DMS79 (cell line): ENCODE data around the gene RBM28.
"Not testable (repeated sequence)": the region's sequence is repeated elsewhere in the genome, so short reads cannot be mapped to it uniquely, and the experiment has no call there.

Source experiments
- DNase-seq: peaks from one replicate; lab custom pipeline; 2025; lab: John Stamatoyannopoulos, UW

The RBM28 gene

GRCh38 chr7:128350708-128351295 is 7.1 kb upstream of the RBM28 start:
- no peak for DNase-seq

GRCh38 chr7:128349466-128349825 is 5.7 kb upstream of the RBM28 start:
- DNase-seq, result no peak

GRCh38 chr7:128347647-128348097 is 4.0 kb upstream of the RBM28 start:
- DNase-seq, result peak; percentile 20

- DNase-seq, result no peak
Observed at GRCh38 chr7:128344431-128344774, 695 bp upstream of the RBM28 start.

GRCh38 chr7:128341733-128342132 is 2.0 kb downstream of the RBM28 start:
- DNase-seq, result no peak

GRCh38 chr7:128335730-128336129 is 8.0 kb downstream of the RBM28 start:
- DNase-seq, result no peak

GRCh38 chr7:128324368-128324680 is 19.4 kb downstream of the RBM28 start:
- no peak for DNase-seq

GRCh38 chr7:128323459-128324367 is 20.0 kb downstream of the RBM28 start:
- DNase-seq, result no peak

GRCh38 chr7:128323040-128323439 is 20.7 kb downstream of the RBM28 start:
- no peak for DNase-seq

- DNase-seq, result peak; percentile 44
Observed at GRCh38 chr7:128322040-128322643, 21.6 kb downstream of the RBM28 start.

- DNase-seq, result no peak
Observed at GRCh38 chr7:128321044-128321422, 22.7 kb downstream of the RBM28 start.

GRCh38 chr7:128318691-128319090 is 25.0 kb downstream of the RBM28 start:
- DNase-seq, result no peak

- no peak for DNase-seq
Observed at GRCh38 chr7:128311013-128311412, 32.7 kb downstream of the RBM28 start.

GRCh38 chr7:128310499-128310898 is 33.2 kb downstream of the RBM28 start:
- DNase-seq, result no peak

- no peak for DNase-seq
Observed at GRCh38 chr7:128309976-128310375, 33.7 kb downstream of the RBM28 start.

- DNase-seq, result no peak
Observed at GRCh38 chr7:128309124-128309523, 34.6 kb downstream of the RBM28 start.

GRCh38 chr7:128307061-128307460 is 36.6 kb downstream of the RBM28 start:
- DNase-seq, result no peak

GRCh38 chr7:128304212-128304611 is 39.5 kb downstream of the RBM28 start:
- peak; percentile 98 for DNase-seq

- DNase-seq, result no peak
Observed at GRCh38 chr7:128303643-128304042, 40.1 kb downstream of the RBM28 start.

GRCh38 chr7:128303133-128303532 is 40.6 kb downstream of the RBM28 start:
- no peak for DNase-seq

- DNase-seq, result peak; percentile 63
Observed at GRCh38 chr7:128302139-128302538, 41.6 kb downstream of the RBM28 start.

- DNase-seq, result no peak
Observed at GRCh38 chr7:128299109-128299607, 44.5 kb downstream of the RBM28 start.

- not testable (repeated sequence) for DNase-seq
Observed at GRCh38 chr7:128298004-128298403, 45.7 kb downstream of the RBM28 start.
